Upper lobe of left lung (tissue), 4 donors: ENCODE measurements around the gene GLIS1.

ENCODE experiments used
- EP300 ChIP-seq, 4 donors: sonication (generic); formaldehyde crosslinking; IDR thresholded peaks; one replicate each; pipeline ENCODE4 v1.5.1; 2017; ENCODE audit warnings: antibody characterized with exemption in 4 of 4, control low read depth in 2 of 4
- TF ChIP-seq, protein P1 (sequence below), 6 experiments: fragments of 450-650 bp in 4 of 6; fragments of 200-600 bp in 2 of 6; sonication (generic) in 2 of 6; IDR thresholded peaks; one replicate each; pipeline ENCODE4 v1.5.1; 2016 to 2019; ENCODE audit warnings: antibody characterized with exemption in 6 of 6

DNA sequence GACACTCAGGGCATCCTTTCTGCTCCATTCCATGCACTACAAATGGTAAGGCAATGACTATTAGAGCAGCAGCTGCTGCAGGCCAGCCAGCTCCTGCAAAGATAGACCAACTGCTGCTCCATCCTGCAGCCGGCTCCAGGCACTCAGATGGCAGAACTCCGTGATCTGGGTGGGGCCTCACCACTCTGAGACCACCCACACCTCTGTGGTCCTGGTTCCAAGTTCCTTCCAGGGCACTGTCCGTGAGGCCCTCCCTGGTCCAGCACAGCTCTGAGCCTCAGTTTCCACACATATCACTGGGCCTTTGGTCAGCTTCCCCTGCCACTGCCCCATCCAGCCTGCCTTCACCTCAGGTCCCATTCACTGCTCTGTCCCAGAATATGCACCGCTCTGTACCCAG, 165.0 kb downstream of the GLIS1 start:
- no peak for TF ChIP-seq EP300 (IDR thresholded peaks at IDR 0.05)
- TF ChIP-seq, protein P1, sequence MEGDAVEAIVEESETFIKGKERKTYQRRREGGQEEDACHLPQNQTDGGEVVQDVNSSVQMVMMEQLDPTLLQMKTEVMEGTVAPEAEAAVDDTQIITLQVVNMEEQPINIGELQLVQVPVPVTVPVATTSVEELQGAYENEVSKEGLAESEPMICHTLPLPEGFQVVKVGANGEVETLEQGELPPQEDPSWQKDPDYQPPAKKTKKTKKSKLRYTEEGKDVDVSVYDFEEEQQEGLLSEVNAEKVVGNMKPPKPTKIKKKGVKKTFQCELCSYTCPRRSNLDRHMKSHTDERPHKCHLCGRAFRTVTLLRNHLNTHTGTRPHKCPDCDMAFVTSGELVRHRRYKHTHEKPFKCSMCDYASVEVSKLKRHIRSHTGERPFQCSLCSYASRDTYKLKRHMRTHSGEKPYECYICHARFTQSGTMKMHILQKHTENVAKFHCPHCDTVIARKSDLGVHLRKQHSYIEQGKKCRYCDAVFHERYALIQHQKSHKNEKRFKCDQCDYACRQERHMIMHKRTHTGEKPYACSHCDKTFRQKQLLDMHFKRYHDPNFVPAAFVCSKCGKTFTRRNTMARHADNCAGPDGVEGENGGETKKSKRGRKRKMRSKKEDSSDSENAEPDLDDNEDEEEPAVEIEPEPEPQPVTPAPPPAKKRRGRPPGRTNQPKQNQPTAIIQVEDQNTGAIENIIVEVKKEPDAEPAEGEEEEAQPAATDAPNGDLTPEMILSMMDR (IDR thresholded peaks at IDR 0.05) = no peak
